ENCODE measurements around the gene SORCS3.

- no peak for TF ChIP-seq TGIF2 (CRISPR knock-in tag; IDR thresholded peaks at IDR 0.05)
- no peak for TF ChIP-seq ZNF707 (CRISPR knock-in tag; conservative IDR thresholded peaks at IDR 0.05)
- no peak for TF ChIP-seq ZNF609 (CRISPR knock-in tag; IDR thresholded peaks at IDR 0.05; ENCODE audit: borderline replicate concordance)
- TF ChIP-seq DPF2 (IDR thresholded peaks at IDR 0.05) = no peak
- TF ChIP-seq POLR2A (conservative IDR thresholded peaks at IDR 0.05) = no peak
- no peak for TF ChIP-seq MEF2A (IDR thresholded peaks at IDR 0.05; ENCODE audit: control insufficient read depth, low read depth, low read length)
These were observed 554.7 kb downstream of the SORCS3 start for GRCh38 chr10:105195831-105196230.

All from K562 (cell line).